SK-N-SH (cell line): Measurements from ENCODE around the gene TNFRSF1B. TPM values are rescaled to one million over a fixed set of nuclear protein-coding genes. Genes with fewer than 3 reads are reported as not detected.

Experiments used
- CTCF ChIA-PET: fragments of 300-600, 350-600 bp; formaldehyde crosslinking; extraction: SDS; loops from one replicate; lab custom pipeline; 2021; lab: Yijun Ruan, JAX
- POLR2A ChIA-PET: fragments of 350-600 bp; sonication (Branson Sonifier 250); formaldehyde crosslinking; extraction: SDS; loops from one replicate; lab custom pipeline; 2020; ENCODE audit warnings: antibody characterized with exemption, inconsistent platforms; lab: Yijun Ruan, JAX
- DNase-seq: peaks from one replicate; pipeline ENCODE4 v3.0.0; 2012
- H2AFZ ChIP-seq: fragments of 200-600 bp; sonication (generic); 2 replicates; pipeline ENCODE4 v1.8.1; 2016; ENCODE audit warnings: antibody characterized with exemption, mild to moderate bottlenecking, low read depth
- H3F3A ChIP-seq: fragments of 200-600 bp; sonication (generic); replicated peaks from 2 replicates; pipeline ENCODE3; 2016; ENCODE audit warnings: antibody characterized with exemption, mild to moderate bottlenecking; ENCODE audit not compliant: insufficient read depth
- H3K27ac ChIP-seq, 2 experiments: fragments of 200-500 bp in 1 of 2; fragments of 200-600 bp in 1 of 2; sonication (Bioruptor generic) in 1 of 2; sonication (generic), shearing (Covaris generic) in 1 of 2; 2 replicates each; pipeline versions ENCODE4 v1.5.1 to v1.6.1; 2014 to 2016; ENCODE audit warnings: low read depth in 2 of 2, inconsistent platforms in 1 of 2, low read length in 1 of 2, mild to moderate bottlenecking in 1 of 2, mixed read lengths in 1 of 2
- H3K27me3 ChIP-seq: fragments of 200-600 bp; sonication (generic), shearing (Covaris generic); 2 replicates; pipeline ENCODE4 v1.6.1; 2016; ENCODE audit warnings: mixed run types; ENCODE audit not compliant: insufficient read depth
- H3K36me3 ChIP-seq, 2 experiments: fragments of 200-500 bp in 1 of 2; fragments of 200-600 bp in 1 of 2; sonication (Bioruptor generic) in 1 of 2; sonication (generic) in 1 of 2; replicated peaks in 1 of 2; 2 replicates each; pipeline versions ENCODE3 to v1.5.1; 2014 to 2016; ENCODE audit warnings: low read length in 1 of 2, mild to moderate bottlenecking in 1 of 2; ENCODE audit not compliant: insufficient read depth in 2 of 2, control insufficient read depth in 1 of 2
- H3K4me1 ChIP-seq, 2 experiments: fragments of 200-500 bp in 1 of 2; fragments of 200-600 bp in 1 of 2; sonication (Bioruptor generic) in 1 of 2; sonication (generic), shearing (Covaris generic) in 1 of 2; 2 replicates each; pipeline versions ENCODE4 v1.5.1 to v1.6.1; 2014 to 2016; ENCODE audit warnings: low read depth in 1 of 2, low read length in 1 of 2, mixed run types in 1 of 2; ENCODE audit not compliant: insufficient read depth in 2 of 2, control insufficient read depth in 1 of 2
- H3K4me2 ChIP-seq: fragments of 200-600 bp; sonication (generic), shearing (Covaris generic); 2 replicates; pipeline ENCODE4 v1.6.1; 2017; ENCODE audit warnings: mixed run types
- H3K4me3 ChIP-seq, 2 experiments: fragments of 200-500 bp in 1 of 2; fragments of 200-600 bp in 1 of 2; sonication (Bioruptor generic) in 1 of 2; sonication (generic), shearing (Covaris generic) in 1 of 2; 2 replicates each; pipeline versions ENCODE4 v1.5.1 to v1.8.1; 2014 to 2016; ENCODE audit warnings: low read depth in 2 of 2, inconsistent platforms in 1 of 2, low read length in 1 of 2, mild to moderate bottlenecking in 1 of 2, mixed read lengths in 1 of 2, moderate library complexity in 1 of 2
- H3K79me2 ChIP-seq: fragments of 200-600 bp; sonication (generic); 2 replicates; pipeline ENCODE4 v1.8.1; 2017; ENCODE audit warnings: mild to moderate bottlenecking; ENCODE audit not compliant: insufficient read depth
- H3K9ac ChIP-seq: fragments of 200-600 bp; sonication (generic); 2 replicates; pipeline ENCODE4 v1.6.1; 2017; ENCODE audit warnings: mixed run types
- H3K9me2 ChIP-seq: fragments of 200-600 bp; sonication (generic); 2 replicates; pipeline ENCODE4 v1.6.1; 2017; ENCODE audit warnings: mixed run types
- H3K9me3 ChIP-seq: fragments of 200-600 bp; sonication (generic); 2 replicates; pipeline ENCODE4 v1.6.1; 2017; ENCODE audit warnings: mixed run types, mild to moderate bottlenecking, moderate library complexity
- H4K20me1 ChIP-seq: fragments of 200-600 bp; sonication (generic); 2 replicates; pipeline ENCODE4 v1.6.1; 2017; ENCODE audit warnings: mild to moderate bottlenecking, mixed run types; ENCODE audit not compliant: insufficient read depth
- CHD2 ChIP-seq: fragments of 150-350 bp; IDR thresholded peaks from 2 replicates; pipeline ENCODE4 v1.6.1; 2018; ENCODE audit warnings: low read length; ENCODE audit not compliant: partially characterized antibody
- EP300 ChIP-seq, 2 experiments: IDR thresholded peaks; 2 replicates each; pipeline versions ENCODE4 v1.4.0 to v1.6.1; 2012; ENCODE audit warnings: borderline replicate concordance in 1 of 2, low read depth in 1 of 2, low read length in 1 of 2
- EZH2phosphoT487 ChIP-seq: fragments of 200-600 bp; sonication (generic); IDR thresholded peaks from 2 replicates; pipeline ENCODE4 v1.6.1; 2017; ENCODE audit warnings: low read depth, mixed run types, mild to moderate bottlenecking, antibody characterized with exemption, moderate library complexity, borderline replicate concordance
- FOXM1 ChIP-seq: IDR thresholded peaks from 2 replicates; pipeline ENCODE4 v1.4.0; 2012; ENCODE audit warnings: low read depth, mild to moderate bottlenecking
- JUND ChIP-seq: IDR thresholded peaks from 2 replicates; pipeline ENCODE4 v1.4.0; 2012
- MAX ChIP-seq: IDR thresholded peaks from 2 replicates; pipeline ENCODE4 v1.4.0; 2012; ENCODE audit warnings: low read depth
- PBX3 ChIP-seq: IDR thresholded peaks from 2 replicates; pipeline ENCODE4; 2012
- RAD21 ChIP-seq: IDR thresholded peaks from 2 replicates; pipeline ENCODE4 v1.6.1; 2012; ENCODE audit warnings: mild to moderate bottlenecking, low read length
- RFX5 ChIP-seq: IDR thresholded peaks from 2 replicates; pipeline ENCODE4 v1.6.1; 2012; ENCODE audit warnings: mild to moderate bottlenecking, improper control_type of control experiment, low read length
- RXRA ChIP-seq: IDR thresholded peaks from 2 replicates; pipeline ENCODE4 v1.4.0; 2012; ENCODE audit warnings: low read depth, mild to moderate bottlenecking, borderline replicate concordance
- TCF12 ChIP-seq: IDR thresholded peaks from 2 replicates; pipeline ENCODE4 v1.4.0; 2012
- USF1 ChIP-seq: IDR thresholded peaks from 2 replicates; pipeline ENCODE4 v1.4.0; 2012; ENCODE audit warnings: low read depth, borderline replicate concordance
- USF2 ChIP-seq: fragments of 150-350 bp; IDR thresholded peaks from 2 replicates; pipeline ENCODE4 v1.6.1; 2017; ENCODE audit warnings: antibody characterized with exemption, low read length, low read depth, borderline replicate concordance
- WGBS: methylation state at CpG from one replicate; pipeline ENCODE4 v1.1.6; 2017; ENCODE audit warnings: low lambda C conversion rate; 5-methylcytosine and 5-hydroxymethylcytosine counted together
- polyA plus RNA-seq, 3 experiments: library from polyadenylated mRNA; depleted of rRNA; stranded (reverse); fragments of >200 nt; gene quantifications; 2 replicates each; pipeline ENCODE4 v1.2.3, GENCODE V29; 2012

TNFRSF1B gene
- polyA plus RNA-seq, 1 of the 3 experiments (the other 2 are of a cell fraction), result 0.36 TPM

GRCh38 chr1:12179111-12179519, 12.3 kb downstream of the TNFRSF1B start:
- TF ChIP-seq EZH2phosphoT487, result no peak
- TF ChIP-seq RFX5, result no peak
- TF ChIP-seq TCF12, result no peak
- no peak for TF ChIP-seq RAD21
- no peak for TF ChIP-seq PBX3
- no peak for TF ChIP-seq EP300 (IDR thresholded peaks at IDR 0.05; ENCODE audit: borderline replicate concordance in 1 of 2, low read depth in 1 of 2, low read length in 1 of 2)
- Histone ChIP-seq H2AFZ (no peak overlapping the region), H3K27ac (no peak overlapping the region), H3K9me3 (no peaks in the 10 kb centered on the region), H3K27me3 (no peaks in the 10 kb centered on the region), H4K20me1 (no peaks in the 10 kb centered on the region), H3K36me3 (no peaks in the 10 kb centered on the region), H3K9me2 (no peaks in the 10 kb centered on the region), H3K79me2 (no peaks in the 10 kb centered on the region), H3K4me2 (no peak overlapping the region), H3K4me1 (peaks cover 10 to 11% of the 10 kb centered on the region in 2 experiments), H3F3A (peaks cover 4% of the 10 kb centered on the region), H3K4me3 (no peak overlapping the region), H3K9ac (no peak overlapping the region)
- 60% methylated on average over 3 of the region's 17 CpGs for WGBS
- ChIA-PET POLR2A (no interaction called here), CTCF (interaction anchor here (0.8 to 4.4 kb wide), 4 partner anchors 23 to 54 kb away, joined by 3 to 29 read pairs (median 4); no protein-coding TSS in a partner anchor)
- DNase-seq, result no peak

- no peak overlapping the region for H3K4me3 ChIP-seq
- ChIA-PET CTCF (interaction anchor here (0.8 to 4.4 kb wide), 4 partner anchors 23 to 55 kb away, joined by 3 to 29 read pairs (median 4); no protein-coding TSS in a partner anchor), POLR2A (no interaction called here)
- no peak overlapping the region for H3K9ac ChIP-seq
- H3K9me2 ChIP-seq, result no peaks in the 10 kb centered on the region
- no peak overlapping the region for H3K27ac ChIP-seq
- no peak overlapping the region for H3K4me2 ChIP-seq
- no peaks in the 10 kb centered on the region for H3K9me3 ChIP-seq
- no peaks in the 10 kb centered on the region for H3K79me2 ChIP-seq
- TF ChIP-seq MAX, result no peak
- TF ChIP-seq JUND, result no peak
- TF ChIP-seq EZH2phosphoT487, result no peak
- no peak for TF ChIP-seq CHD2
- no peak for TF ChIP-seq USF2
- TF ChIP-seq USF1, result no peak
- TF ChIP-seq FOXM1, result no peak
- no peak for TF ChIP-seq RXRA
- no peak overlapping the region for H2AFZ ChIP-seq
- H4K20me1 ChIP-seq, result no peaks in the 10 kb centered on the region
- DNase-seq, result no peak
- H3K27me3 ChIP-seq, result no peaks in the 10 kb centered on the region
- H3K4me1 ChIP-seq, result peaks cover 16% of the 10 kb centered on the region in 2 experiments
- peaks cover 4% of the 10 kb centered on the region for H3F3A ChIP-seq
- H3K36me3 ChIP-seq, result no peaks in the 10 kb centered on the region
- 97% methylated on average over 8 of the region's 8 CpGs for WGBS
Observed at GRCh38 chr1:12179676-12180075, 12.9 kb downstream of the TNFRSF1B start.
